A673 (cell line): Measurements from ENCODE around the gene VIT. TPM values are rescaled to one million over a fixed set of nuclear protein-coding genes. Genes with fewer than 3 reads are reported as not detected.

Experiments used
- BruUV-seq: library from RNA; stranded (reverse); fragments of 400-500 nt; replicated peaks from 2 replicates; lab custom pipeline; 2021; lab: Mats Ljungman, UMichigan
- CTCF ChIA-PET: fragments of 300-600 bp; sonication (Branson Sonifier 250); formaldehyde crosslinking; loops from one replicate; lab custom pipeline; 2022; ENCODE audit warnings: antibody characterized with exemption; lab: Charles Lee
- POLR2A ChIA-PET: fragments of 300-600 bp; sonication (Branson Sonifier 250); formaldehyde crosslinking; loops from one replicate; lab custom pipeline; 2022; ENCODE audit warnings: antibody characterized with exemption; ENCODE audit not compliant: low non-redundant PET; lab: Charles Lee
- DNase-seq: peaks from one replicate; pipeline ENCODE4 v3.0.0-alpha.2; 2015; ENCODE audit warnings: low spot score
- H3K27ac ChIP-seq: fragments of 200-600 bp; sonication (generic); 2 replicates; pipeline ENCODE4 v1.5.1; 2016; ENCODE audit warnings: mixed run types, low read depth, mild to moderate bottlenecking, mixed read lengths, antibody characterized with exemption, low read length; ENCODE audit not compliant: poor library complexity, severe bottlenecking
- H3K27me3 ChIP-seq: fragments of 200-600 bp; sonication (generic); replicated peaks from 2 replicates; pipeline ENCODE4 v1.6.1; 2017; ENCODE audit warnings: mixed run types, low read depth, mild to moderate bottlenecking, mixed read lengths, antibody characterized with exemption, low read length; ENCODE audit not compliant: insufficient read depth, poor library complexity
- H3K36me3 ChIP-seq: fragments of 200-600 bp; sonication (generic); 2 replicates; pipeline ENCODE4 v1.6.1; 2016; ENCODE audit warnings: mixed run types, mild to moderate bottlenecking, mixed read lengths, antibody characterized with exemption, low read length; ENCODE audit not compliant: insufficient read depth, poor library complexity, severe bottlenecking
- H3K4me1 ChIP-seq: fragments of 200-600 bp; sonication (generic); 2 replicates; pipeline ENCODE4 v1.6.1; 2017; ENCODE audit warnings: mixed run types, mild to moderate bottlenecking, mixed read lengths, antibody characterized with exemption, low read length; ENCODE audit not compliant: insufficient read depth, poor library complexity, severe bottlenecking
- H3K4me3 ChIP-seq: fragments of 200-600 bp; sonication (generic); 2 replicates; pipeline ENCODE4 v1.5.1; 2016; ENCODE audit warnings: low read depth, mixed run types, mild to moderate bottlenecking, mixed read lengths, low read length; ENCODE audit not compliant: poor library complexity, severe bottlenecking
- H3K9me3 ChIP-seq: fragments of 200-600 bp; sonication (generic); 2 replicates; pipeline ENCODE4 v1.6.1; 2016; ENCODE audit warnings: mixed run types, low read depth, mild to moderate bottlenecking, mixed read lengths, antibody characterized with exemption, low read length; ENCODE audit not compliant: poor library complexity, severe bottlenecking
- EZH2 ChIP-seq: fragments of 200-600 bp; sonication (generic); IDR thresholded peaks from 2 replicates; pipeline ENCODE4 v1.6.1; 2017; ENCODE audit warnings: borderline replicate concordance, low read depth, mild to moderate bottlenecking, mixed read lengths, antibody characterized with exemption, low read length; ENCODE audit not compliant: poor library complexity, severe bottlenecking
- intact Hi-C: fragments of 100-400 bp; cut with micrococcal nuclease; formaldehyde crosslinking; loops from one replicate; pipeline ENCODE4 v1.10.0; 2022; ENCODE audit not compliant: unreplicated experiment
- total RNA-seq: library from RNA; stranded (reverse); gene quantifications from 2 replicates; pipeline ENCODE4 v1.2.3, GENCODE V29; 2021
- TF ChIP-seq, protein P1 (sequence below): fragments of 300-800, 200-600 bp; sonication (generic); conservative IDR thresholded peaks from 2 replicates; pipeline ENCODE4 v1.5.1; 2017; ENCODE audit warnings: low read depth, mild to moderate bottlenecking, antibody characterized with exemption, low read length, moderate library complexity, mixed read lengths

Gene VIT
- total RNA-seq, 1 experiment from 2014 or later = not detected

DNA sequence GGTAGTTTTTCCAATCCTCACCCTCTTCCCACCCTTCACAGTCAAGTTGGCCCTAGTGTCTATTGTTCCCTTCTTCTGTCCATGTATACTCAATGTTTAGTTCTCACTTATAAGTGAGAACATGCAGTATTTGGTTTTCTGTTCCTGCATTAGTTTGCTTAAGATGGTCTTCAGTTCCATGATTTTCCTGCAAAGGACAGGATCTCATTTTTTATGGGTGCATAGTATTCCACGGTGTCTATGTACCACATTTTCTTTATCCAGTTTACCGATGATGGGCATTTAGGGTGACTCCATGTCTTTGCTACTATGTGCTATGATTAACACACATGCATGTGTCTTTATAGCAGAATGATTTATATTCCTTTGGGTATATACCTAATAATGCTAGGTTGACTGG, 165.4 kb downstream of the VIT start:
- H3K4me3 ChIP-seq = no peak overlapping the region
- TF ChIP-seq EZH2 = no peak
- TF ChIP-seq, protein P1, sequence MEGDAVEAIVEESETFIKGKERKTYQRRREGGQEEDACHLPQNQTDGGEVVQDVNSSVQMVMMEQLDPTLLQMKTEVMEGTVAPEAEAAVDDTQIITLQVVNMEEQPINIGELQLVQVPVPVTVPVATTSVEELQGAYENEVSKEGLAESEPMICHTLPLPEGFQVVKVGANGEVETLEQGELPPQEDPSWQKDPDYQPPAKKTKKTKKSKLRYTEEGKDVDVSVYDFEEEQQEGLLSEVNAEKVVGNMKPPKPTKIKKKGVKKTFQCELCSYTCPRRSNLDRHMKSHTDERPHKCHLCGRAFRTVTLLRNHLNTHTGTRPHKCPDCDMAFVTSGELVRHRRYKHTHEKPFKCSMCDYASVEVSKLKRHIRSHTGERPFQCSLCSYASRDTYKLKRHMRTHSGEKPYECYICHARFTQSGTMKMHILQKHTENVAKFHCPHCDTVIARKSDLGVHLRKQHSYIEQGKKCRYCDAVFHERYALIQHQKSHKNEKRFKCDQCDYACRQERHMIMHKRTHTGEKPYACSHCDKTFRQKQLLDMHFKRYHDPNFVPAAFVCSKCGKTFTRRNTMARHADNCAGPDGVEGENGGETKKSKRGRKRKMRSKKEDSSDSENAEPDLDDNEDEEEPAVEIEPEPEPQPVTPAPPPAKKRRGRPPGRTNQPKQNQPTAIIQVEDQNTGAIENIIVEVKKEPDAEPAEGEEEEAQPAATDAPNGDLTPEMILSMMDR = no peak
- no peak for DNase-seq
- CTCF ChIA-PET = no interaction called here
- no peaks in the 10 kb centered on the region for H3K4me1 ChIP-seq
- H3K9me3 ChIP-seq = no peaks in the 10 kb centered on the region
- H3K27me3 ChIP-seq = no peaks in the 10 kb centered on the region
- intact Hi-C loops = no loop called here
- no TSS peak for BruUV-seq
- peaks cover 8% of the 10 kb centered on the region for H3K36me3 ChIP-seq
- POLR2A ChIA-PET = no interaction called here
- no peak overlapping the region for H3K27ac ChIP-seq

Other genes with a start within 250 kb of the VIT start
- 57.5 and 62.9 TPM in 2 replicates for gene FEZ2, start 98.5 kb upstream of the VIT start, total RNA-seq